Upper lobe of right lung (tissue), 1 donor: ENCODE results near the gene CCDC107. TPM values are rescaled to one million over a fixed set of nuclear protein-coding genes. Genes with fewer than 3 reads are reported as not detected.

Source experiments
- ATAC-seq: fragments of 200-7000 bp; cut with Tn5 transposase; one replicate; pipeline ENCODE4 v1.9.1; 2020; ENCODE audit warnings: mild to moderate bottlenecking, moderate library complexity
- DNase-seq: peaks from one replicate; pipeline ENCODE4 v3.0.0-alpha.2; 2020
- H3K27ac ChIP-seq: fragments of 200-600 bp; one replicate; pipeline ENCODE4 v1.8.0; 2022
- H3K27me3 ChIP-seq: fragments of 200-600 bp; one replicate; pipeline ENCODE4 v1.8.0; 2022; ENCODE audit warnings: mild to moderate bottlenecking
- H3K36me3 ChIP-seq: fragments of 200-600 bp; one replicate; pipeline ENCODE4 v1.8.0; 2022
- H3K4me1 ChIP-seq: fragments of 200-600 bp; one replicate; pipeline ENCODE4 v1.8.0; 2022
- H3K4me3 ChIP-seq: fragments of 200-600 bp; one replicate; pipeline ENCODE4 v1.8.0; 2022; ENCODE audit warnings: mild to moderate bottlenecking
- H3K9me3 ChIP-seq: fragments of 200-600 bp; one replicate; pipeline ENCODE4 v1.8.0; 2022
- CTCF ChIP-seq: fragments of 200-600 bp; IDR thresholded peaks from one replicate; pipeline ENCODE4 v1.8.0; 2022; ENCODE audit warnings: antibody characterized with exemption
- intact Hi-C: fragments of 100-400 bp; cut with DNase I; formaldehyde crosslinking; loops from one replicate; pipeline ENCODE4 v1.11.0; 2022
- total RNA-seq: library from RNA; stranded (reverse); fragmentation: NEBNext Ultra II Directional; extraction: Animal tissue kit (Norgen Biotek cat#: 25700); gene quantifications from one replicate; pipeline ENCODE4 v1.2.1, GENCODE V29; 2021
- donor health status: DM: no; HTN: yes; CAD: no; lungs with severe emphysema.

CCDC107 gene
- total RNA-seq, 1 donor from 2014 or later = 31.1 TPM

- Histone ChIP-seq H3K9me3 (no peaks in the 10 kb centered on the region), H3K4me3 (no peak overlapping the region), H3K27me3 (no peaks in the 10 kb centered on the region), H3K36me3 (peaks cover 10% of the 10 kb centered on the region), H3K27ac (no peak overlapping the region), H3K4me1 (peaks cover 10% of the 10 kb centered on the region)
- no peak for DNase-seq
- intact Hi-C loops = no loop called here
- TF ChIP-seq CTCF = no peak
- ATAC-seq = no peak
Measured at GRCh38 chr9:35685506-35685905, 27.4 kb downstream of the CCDC107 start.

DNA sequence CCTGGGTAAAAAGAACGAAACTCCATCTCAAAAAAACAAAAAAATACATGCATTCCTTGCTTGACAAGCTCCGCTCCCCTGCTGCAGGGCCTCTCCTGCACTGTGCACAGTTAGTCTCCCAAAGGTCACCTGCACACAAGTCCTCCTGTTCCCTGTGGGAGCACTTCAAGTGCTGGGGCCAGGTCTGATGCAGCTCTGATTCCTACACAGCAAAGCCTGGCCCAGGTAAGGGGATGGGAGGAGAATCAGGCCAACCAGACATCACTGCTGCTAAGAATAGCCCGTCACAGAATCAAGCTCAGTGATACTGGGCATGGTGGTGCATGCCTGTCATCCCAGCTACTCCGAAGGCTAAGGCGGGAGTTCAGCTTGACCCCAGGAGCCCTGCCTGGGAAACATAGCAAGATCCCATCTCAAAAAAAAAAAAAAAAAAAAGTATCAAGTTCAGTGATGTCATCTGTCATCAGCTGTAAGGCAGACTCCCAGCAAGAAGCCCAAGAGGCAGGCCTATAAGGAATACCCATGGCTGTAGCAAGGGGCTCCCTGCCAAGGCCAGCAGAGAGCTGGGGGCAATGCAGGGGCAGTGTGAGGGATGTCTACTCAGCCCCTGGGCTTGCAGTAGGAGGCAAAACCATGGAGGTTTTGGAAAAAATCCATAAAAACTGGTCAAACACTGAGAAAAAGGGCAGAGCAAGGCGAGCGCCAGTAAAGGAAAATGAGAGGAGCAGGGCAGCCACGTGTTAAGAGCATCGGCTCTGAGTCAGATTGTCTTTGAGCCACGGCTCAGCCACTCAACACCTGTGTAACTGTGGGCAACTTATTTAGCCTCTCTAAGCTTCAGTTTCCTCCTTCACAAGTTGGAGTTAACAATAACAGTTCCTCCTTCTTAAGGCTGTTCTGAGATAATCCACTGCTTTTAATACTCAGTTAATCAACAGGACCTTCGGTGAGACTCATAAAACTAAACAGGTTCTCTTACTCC is 28.4 kb downstream of the CCDC107 start:
- Histone ChIP-seq H3K27me3 (no peaks in the 10 kb centered on the region), H3K27ac (no peak overlapping the region), H3K36me3 (peaks cover 10% of the 10 kb centered on the region), H3K4me1 (peaks cover 14% of the 10 kb centered on the region), H3K4me3 (peak overlapping the region; percentile 3), H3K9me3 (no peaks in the 10 kb centered on the region)
- ATAC-seq (peak; percentile 7), DNase-seq (no peak)
- no peak for TF ChIP-seq CTCF
- intact Hi-C loops = no loop called here

DNA sequence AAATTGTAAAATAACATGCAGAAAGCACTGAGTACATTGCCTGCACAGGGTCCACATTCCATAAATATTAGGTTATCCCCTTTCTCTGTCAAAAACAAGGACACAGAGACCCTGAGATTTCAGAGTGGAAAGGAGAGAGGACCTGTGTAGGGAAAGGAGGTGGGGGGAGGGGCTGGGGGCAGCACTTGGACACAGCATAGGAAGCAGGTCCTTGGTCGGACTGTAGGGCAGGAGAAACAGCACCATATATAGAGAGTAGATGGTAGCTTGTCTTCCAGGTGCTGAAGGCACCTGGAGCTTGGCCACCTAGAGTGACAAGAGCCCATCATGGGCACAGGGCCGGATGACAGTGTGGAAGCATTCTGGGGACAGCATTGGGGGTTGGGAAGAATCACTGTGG is 29.2 kb downstream of the CCDC107 start:
- Histone ChIP-seq H3K4me1 (peaks cover 15% of the 10 kb centered on the region), H3K27ac (no peak overlapping the region), H3K4me3 (peak overlapping the region; percentile 76), H3K9me3 (no peaks in the 10 kb centered on the region), H3K36me3 (peaks cover 10% of the 10 kb centered on the region), H3K27me3 (no peaks in the 10 kb centered on the region)
- no peak for DNase-seq
- no peak for TF ChIP-seq CTCF
- no peak for ATAC-seq
- intact Hi-C loops = no loop called here

DNA sequence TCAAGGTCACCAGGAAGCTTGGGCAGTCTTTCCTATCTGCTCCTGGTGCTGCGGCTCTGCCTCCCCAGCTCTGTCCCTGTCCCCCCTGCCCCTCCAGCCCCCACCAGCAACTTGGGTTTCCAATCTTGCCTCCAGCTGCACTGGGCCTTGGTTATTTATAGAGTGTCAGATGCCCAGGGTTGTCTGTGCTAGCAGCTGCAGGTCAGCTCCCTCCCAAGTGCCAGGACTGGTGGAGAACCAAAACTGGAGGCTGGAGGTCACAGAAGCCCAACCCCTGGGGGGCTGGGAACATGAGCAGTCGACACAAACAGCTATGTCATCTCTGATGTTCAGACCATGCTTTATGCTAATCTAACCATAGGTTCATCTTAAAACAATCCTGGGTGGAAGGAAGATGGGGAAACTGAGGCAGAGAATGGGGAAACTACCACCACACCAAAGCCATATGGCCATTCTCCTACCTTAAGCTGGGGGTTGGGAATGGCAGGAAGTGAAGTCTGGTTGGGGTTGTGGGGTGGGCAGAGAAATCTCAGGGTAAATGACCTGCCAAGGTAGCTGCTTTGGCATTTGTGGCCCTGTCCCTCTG is 30.0 kb downstream of the CCDC107 start:
- no peak for DNase-seq
- Histone ChIP-seq H3K9me3 (no peaks in the 10 kb centered on the region), H3K36me3 (peaks cover 9% of the 10 kb centered on the region), H3K27me3 (no peaks in the 10 kb centered on the region), H3K4me3 (peak overlapping the region; percentile 76), H3K27ac (no peak overlapping the region), H3K4me1 (peaks cover 15% of the 10 kb centered on the region)
- intact Hi-C loops = no loop called here
- TF ChIP-seq CTCF = no peak
- no peak for ATAC-seq

GRCh38 chr9:35688558-35689541 is 30.8 kb downstream of the CCDC107 start:
- Histone ChIP-seq H3K27ac (peak overlapping the region; percentile 83), H3K27me3 (no peaks in the 10 kb centered on the region), H3K9me3 (no peaks in the 10 kb centered on the region), H3K36me3 (peaks cover 5% of the 10 kb centered on the region), H3K4me3 (peak overlapping the region; percentile 76), H3K4me1 (peaks cover 15% of the 10 kb centered on the region)
- ATAC-seq (no peak), DNase-seq (no peak)
- no peak for TF ChIP-seq CTCF
- intact Hi-C loops = no loop called here
